GM19238 (cell line): ENCODE results near the gene ART5.
"Not testable (repeated sequence)": the region's sequence is repeated elsewhere in the genome, so short reads cannot be mapped to it uniquely, and the experiment has no call there.

Experiments
- DNase-seq: peaks from one replicate; pipeline ENCODE4 v3.0.0; 2011; ENCODE audit warnings: low spot score; ENCODE audit not compliant: insufficient read length

Gene ART5

GRCh38 chr11:3622521-3622920 lies 19.3 kb downstream of the ART5 start:
- no peak for DNase-seq

DNA sequence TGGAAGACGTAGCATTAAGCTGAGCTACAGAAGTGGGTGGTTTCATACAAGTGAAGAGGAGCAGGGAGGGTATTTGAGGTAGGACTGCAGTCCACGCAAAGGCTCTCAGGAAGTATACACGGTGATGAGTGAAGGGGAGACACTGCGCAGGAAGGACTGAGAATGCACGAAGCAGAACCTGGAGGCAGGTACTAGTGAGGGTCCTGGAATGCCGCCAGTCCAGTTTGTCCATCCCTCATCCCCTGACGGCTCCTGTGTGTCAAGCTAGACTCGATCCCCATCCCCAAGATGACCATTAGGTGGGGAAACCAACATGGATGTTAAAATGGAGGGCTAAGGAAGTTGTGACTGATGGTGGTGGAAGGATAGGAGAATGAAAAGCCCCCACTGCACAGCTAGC lies 23.8 kb downstream of the ART5 start:
- DNase-seq = no peak

GRCh38 chr11:3616721-3617460 lies 24.9 kb downstream of the ART5 start:
- DNase-seq = no peak

GRCh38 chr11:3615998-3616397 lies 25.8 kb downstream of the ART5 start:
- no peak for DNase-seq

GRCh38 chr11:3614742-3615171 lies 27.0 kb downstream of the ART5 start:
- DNase-seq = peak; percentile 39

GRCh38 chr11:3613998-3614741 lies 27.6 kb downstream of the ART5 start:
- no peak for DNase-seq

- no peak for DNase-seq
Measured at GRCh38 chr11:3611976-3612678, 29.7 kb downstream of the ART5 start.

GRCh38 chr11:3610846-3611245 lies 30.9 kb downstream of the ART5 start:
- no peak for DNase-seq

GRCh38 chr11:3609416-3610265 lies 32.2 kb downstream of the ART5 start:
- DNase-seq = no peak

- no peak for DNase-seq
Measured at GRCh38 chr11:3605771-3606203, 36.0 kb downstream of the ART5 start.

DNA sequence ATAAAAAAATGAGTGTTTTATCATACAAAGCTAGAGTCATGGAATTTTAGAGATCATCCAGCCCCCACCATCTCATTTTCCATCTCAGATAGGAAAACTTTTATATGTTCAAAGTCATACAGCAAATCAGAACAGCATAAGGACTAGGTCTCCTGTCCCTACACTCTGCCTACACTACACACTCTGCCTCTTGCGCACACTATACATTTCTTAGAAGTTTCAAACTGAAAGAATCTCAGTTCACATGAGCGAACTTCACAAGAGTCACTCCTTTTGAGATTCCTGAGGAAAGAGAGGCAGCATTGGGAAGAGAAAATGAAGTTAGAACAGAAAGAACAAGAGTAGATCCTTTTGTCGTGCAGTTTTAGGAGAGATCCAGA lies 36.5 kb downstream of the ART5 start:
- DNase-seq = no peak

GRCh38 chr11:3604167-3604566 lies 37.6 kb downstream of the ART5 start:
- DNase-seq = no peak

DNA sequence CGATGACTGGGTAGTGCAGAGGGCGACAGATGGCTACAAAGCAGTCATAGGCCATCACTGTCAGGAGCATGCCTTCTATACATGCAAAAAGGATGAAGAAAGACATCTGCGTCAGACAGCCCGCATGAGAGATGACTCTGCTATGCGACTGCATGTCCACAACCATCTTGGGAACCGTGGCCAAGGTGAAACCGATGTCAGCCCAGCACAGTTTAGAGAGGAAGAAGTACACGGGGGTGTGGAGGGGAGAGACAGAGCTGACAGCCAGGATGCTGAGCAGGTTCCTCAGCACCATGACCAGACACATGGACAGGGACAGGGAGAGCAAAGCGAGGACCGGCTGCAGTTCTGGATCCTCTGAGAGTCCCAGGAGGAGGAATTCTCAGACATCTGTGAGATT lies 41.6 kb downstream of the ART5 start:
- not testable (repeated sequence) for DNase-seq

GRCh38 chr11:3597743-3598142 lies 44.0 kb downstream of the ART5 start:
- DNase-seq = not testable (repeated sequence)

DNA sequence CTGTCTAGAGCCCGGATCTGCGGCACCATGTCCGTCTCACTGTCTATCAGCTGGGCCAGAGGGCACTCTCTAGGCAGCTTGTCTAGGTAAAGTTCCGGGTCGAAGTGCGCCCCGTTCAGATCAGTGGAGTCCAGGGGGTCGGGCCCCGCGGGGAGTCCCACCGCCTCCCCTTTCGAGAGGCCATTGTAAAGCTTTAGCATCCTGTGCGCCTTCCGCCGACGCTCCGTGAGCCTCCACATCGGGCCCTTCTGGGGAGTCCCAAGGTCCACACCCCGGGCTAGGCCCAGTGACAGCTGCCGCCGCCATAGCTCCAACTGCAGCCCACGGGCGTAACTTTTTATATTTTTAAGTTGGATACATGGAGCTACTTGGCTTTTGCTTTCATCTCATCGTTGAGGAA lies 50.5 kb downstream of the ART5 start:
- DNase-seq = not testable (repeated sequence)

DNA sequence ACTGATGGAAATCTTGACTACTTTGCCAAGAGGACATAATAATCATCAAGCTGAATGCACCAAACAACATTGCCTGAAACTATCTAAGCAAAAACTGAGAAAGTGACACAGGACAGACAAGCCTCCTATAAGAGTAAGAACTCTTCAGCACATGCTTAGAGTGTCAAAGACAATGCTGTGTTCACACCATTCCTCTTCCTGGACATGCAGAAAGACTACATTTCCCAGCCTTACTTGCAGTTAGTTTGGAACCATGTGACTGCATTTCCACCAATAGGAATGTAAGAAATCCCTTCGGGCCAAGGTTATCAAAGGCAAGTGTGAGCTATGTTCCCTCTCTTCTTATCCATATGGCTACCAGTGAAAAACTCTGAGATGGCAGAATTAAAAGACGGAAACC lies 51.6 kb downstream of the ART5 start:
- DNase-seq = not testable (repeated sequence)

- not testable (repeated sequence) for DNase-seq
Measured at GRCh38 chr11:3588776-3589175, 53.0 kb downstream of the ART5 start.
